Epidermal melanocyte (primary cell): ENCODE results near the gene ZDHHC21.

Source experiments
- DNase-seq: peaks from one replicate; pipeline ENCODE4 v3.0.0; 2011; ENCODE audit warnings: low spot score; ENCODE audit not compliant: insufficient read length

Gene ZDHHC21

GRCh38 chr9:14693251-14693861, at the start of gene ZDHHC21:
Gene ZDHHC21 (minus strand): TSS chr9:14693432. CDS start chr9:14674340, 19,092 bp downstream.
- peak; percentile 25 for DNase-seq

DNA sequence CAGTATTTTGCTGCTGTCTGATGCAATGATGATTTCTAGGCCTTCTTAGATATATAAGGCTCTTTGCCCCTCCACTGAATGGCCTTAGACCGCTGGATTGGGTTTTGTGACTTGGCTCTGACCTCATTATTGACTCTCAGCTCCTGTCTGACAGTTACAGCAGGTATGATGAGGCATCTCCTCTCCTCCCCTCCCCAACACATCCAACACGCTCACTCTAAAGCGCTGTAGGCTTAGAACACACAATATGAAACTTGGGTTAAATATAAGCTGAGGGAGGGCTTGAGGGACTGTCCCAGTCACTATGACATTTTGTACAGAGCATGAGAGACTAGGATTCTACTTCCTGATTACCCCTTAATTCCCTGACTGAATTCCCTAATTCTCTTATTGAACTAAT, 48.1 kb upstream of the ZDHHC21 start:
- DNase-seq: no peak

DNA sequence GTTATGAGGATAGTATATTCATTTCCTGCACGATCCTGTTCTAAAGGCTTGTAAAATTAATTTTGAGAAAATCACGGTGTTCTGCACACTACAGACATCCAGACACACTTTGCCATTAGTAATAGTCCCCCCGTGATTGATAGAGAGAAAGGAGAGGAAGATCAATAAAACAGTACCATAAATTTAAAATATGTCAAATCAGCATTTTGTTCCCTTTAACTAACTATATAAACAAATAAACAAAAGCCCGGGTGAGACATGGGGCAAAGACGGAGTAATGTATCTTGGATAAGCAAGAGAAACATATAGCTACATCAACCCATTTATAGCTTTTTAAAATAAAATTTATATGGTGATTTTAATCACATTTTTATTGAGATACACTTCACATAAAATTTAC, 39.9 kb upstream of the ZDHHC21 start:
- no peak for DNase-seq

- no peak for DNase-seq
These were observed 38.2 kb upstream of the ZDHHC21 start for GRCh38 chr9:14731294-14731981.

GRCh38 chr9:14730461-14730898, 37.2 kb upstream of the ZDHHC21 start:
- no peak for DNase-seq

GRCh38 chr9:14723301-14723700, 30.1 kb upstream of the ZDHHC21 start:
- DNase-seq: no peak

DNA sequence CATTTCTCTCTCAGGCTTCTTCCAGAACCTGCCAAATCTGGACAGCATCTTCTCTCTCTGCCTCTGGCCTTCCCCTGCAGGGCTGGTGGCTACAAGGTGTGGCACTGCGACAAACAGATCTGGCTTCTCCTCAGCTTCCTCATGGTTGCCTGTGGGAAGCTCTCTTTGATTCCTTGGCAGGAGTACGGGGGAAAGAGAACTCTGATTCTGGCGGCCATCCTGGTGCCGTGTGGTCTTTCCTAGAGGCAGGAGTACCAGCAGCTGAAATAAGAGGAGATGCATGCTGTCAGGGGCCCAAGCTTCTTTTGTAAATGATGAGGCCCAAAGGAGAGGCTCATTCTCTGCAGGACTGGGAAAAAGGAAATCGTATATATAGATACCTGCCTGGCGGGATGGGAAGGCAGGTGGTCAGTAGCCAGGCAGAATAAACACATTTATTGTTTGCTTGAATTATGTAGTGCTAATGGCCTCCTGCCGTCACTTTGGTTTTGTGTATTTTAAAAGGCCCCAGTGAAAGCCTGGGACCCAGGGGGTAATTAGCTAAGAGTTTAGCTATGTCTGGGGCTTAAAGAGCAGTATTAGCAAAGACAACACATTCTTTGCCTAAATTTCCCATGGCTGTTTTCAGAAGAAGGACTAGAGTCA, 29.3 kb upstream of the ZDHHC21 start, which contains the start of gene CER1:
Gene CER1 (minus strand): TSS at position 343 of the 645 bp plus-strand sequence. CDS start 61 bp downstream, at position 282.
- DNase-seq: no peak

GRCh38 chr9:14719231-14719923, 26.1 kb upstream of the ZDHHC21 start:
- no peak for DNase-seq

GRCh38 chr9:14715102-14715501, 21.9 kb upstream of the ZDHHC21 start:
- DNase-seq: no peak

DNA sequence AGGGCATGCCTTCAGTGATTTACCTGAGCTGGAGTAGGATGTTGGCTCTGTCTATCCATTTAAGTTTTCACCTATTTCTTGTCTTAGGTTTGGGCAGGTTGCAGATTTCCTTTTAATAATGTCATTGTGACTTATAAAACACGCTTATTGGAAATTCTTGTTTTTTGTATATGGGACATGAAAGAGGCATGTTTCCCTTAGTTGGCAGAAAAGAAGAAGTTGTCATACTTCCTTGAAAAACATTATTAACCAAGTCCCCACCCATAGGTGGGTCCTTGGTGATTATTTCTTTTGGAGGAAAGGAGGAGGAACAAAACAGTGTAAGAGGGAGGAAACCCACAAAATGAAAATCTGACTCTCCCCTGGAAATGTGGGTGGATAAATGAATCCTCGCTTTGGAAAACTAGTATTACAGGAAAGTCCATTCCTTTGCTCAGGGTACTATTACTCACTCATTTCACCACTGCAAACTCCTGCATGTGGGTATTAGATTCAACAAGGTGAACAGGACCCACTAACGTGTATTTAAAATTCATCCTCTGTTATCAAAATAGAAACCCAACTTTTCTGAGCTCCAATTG, 20.0 kb upstream of the ZDHHC21 start:
- DNase-seq: no peak

DNA sequence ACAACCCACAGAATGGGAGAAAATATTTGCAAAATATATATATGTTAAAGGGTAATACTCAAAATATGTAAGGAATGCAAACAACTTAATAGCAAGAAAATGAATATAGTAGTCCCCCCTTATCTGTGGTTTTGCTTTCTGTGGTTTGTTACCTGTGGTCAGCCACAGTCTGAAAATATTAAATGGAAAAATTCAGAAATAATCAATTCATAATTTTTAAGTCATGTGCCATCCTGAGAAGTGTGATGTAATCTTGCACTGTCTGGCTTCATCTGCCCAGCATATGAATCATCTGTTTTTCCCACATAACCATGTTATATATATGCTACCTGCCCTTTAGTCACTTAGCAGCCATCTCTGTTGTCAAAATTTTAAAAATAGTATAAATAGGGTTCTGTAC, 17.6 kb upstream of the ZDHHC21 start:
- no peak for DNase-seq

DNA sequence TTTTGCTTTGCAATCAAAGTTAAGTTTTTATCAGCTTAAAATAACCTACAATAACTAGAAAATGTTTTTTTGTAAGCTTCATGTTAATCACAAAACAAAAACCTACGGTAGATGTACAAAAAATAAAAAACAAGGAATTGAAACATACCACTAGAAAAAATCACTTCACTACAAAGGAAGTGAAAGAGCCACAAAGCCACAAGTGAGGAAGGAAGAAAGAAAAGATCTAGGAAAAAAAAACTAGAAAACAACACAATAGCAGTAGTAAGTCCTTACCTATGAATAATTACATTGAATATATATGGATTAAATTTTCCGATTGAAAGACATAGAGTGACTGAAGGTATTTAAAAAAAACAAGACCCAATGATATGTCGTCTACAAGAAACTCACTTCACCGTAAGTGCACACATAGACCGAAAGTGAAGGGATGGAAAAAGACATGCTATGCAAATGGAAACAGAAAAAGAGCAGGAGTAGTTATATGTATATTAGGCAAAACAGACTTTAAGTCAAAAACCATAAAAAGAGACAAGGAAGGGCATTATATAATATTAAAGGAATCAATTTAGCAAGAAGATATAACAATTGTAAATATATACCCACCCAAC, 13.4 kb upstream of the ZDHHC21 start:
- no peak for DNase-seq

DNA sequence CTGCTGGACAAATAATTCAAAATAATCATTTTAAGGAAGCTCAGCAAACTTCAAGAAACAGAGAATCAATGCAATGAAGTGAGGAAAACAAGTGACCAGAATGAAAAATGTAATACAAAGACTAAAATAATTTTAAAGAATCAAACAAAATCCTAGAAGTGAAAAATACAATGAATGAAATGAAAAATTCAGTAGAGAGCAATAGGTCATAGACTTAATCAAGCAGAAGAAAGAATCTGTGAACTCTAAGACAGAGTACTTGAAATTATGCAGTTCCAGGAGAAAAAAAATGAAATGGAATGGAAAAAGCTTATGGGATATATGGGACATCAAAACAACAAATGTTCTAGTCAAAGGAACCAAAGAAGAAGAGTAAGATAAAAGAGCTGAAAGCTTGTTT, 11.8 kb upstream of the ZDHHC21 start:
- DNase-seq: no peak

DNA sequence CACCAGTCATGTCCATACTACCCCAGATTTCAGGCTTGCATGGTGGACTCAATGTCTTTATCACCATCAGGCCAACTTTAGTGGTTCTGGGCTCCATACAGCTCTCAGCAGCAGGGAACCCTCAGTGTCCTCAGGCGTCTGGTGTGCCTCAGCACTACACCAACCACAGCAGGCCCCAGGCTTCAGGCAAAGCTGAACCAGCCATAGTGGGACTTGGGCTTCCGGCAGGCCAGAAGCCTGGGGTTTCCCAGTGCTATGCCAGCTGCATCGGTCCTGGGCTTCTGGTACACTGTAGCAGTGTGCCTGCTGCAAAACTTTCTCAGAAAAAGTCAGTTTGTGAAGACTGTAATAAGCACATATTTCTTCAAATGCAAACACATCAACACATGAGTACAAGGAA, 11.0 kb upstream of the ZDHHC21 start:
- DNase-seq: no peak

- DNase-seq: no peak
These were observed 9.0 kb upstream of the ZDHHC21 start for GRCh38 chr9:14702200-14702720.

GRCh38 chr9:14692470-14693250, 572 bp downstream of the ZDHHC21 start:
- no peak for DNase-seq

GRCh38 chr9:14690948-14691730, 2.1 kb downstream of the ZDHHC21 start:
- no peak for DNase-seq

DNA sequence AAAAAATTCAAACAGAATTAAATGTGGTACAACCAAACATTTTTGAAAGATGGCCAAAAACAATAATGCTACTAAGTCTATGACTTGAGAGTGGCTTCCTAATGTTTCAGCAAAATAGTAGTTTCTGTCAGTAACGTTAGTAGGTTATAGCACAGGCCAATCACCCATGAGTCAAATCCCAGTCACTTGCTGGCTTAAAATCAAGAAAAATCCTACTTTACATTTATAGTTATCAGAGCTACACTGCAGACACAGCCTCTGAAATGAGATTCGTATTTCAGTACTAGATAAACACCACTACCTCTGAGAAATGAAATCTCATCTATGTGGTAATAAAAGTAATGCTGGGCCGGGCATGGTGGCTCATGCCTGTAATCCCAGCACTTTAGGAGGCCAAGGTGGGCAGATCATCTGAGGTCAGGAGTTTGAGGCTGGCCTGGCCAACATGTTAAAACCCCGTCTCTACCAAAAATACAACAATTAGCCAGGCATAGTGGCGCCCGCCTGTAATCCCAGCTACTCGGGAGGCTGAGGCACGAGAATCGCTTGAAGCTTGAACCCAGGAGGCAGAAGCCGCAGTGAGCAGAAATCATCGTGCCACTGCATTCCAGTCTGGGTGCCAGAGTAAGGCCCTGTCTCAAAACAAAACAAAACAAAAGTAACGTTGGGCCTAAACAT, 6.1 kb downstream of the ZDHHC21 start:
- DNase-seq: no peak

GRCh38 chr9:14686168-14686567, 7.1 kb downstream of the ZDHHC21 start:
- DNase-seq: no peak
